Purkinje cell (primary cell): ENCODE measurements around the gene DIAPH2. TPM values are rescaled to one million over a fixed set of nuclear protein-coding genes. Genes with fewer than 3 reads are reported as not detected.

Experiments
- polyA plus RNA-seq: library from polyadenylated mRNA; unstranded; fragments of >200 nt; fragmentation: Nextera tagmentation; gene quantifications from 2 replicates; pipeline ENCODE4 v1.2.1, GENCODE V29; 2014

Gene DIAPH2
- 0.60 and 0.94 TPM in 2 replicates for polyA plus RNA-seq

DNA sequence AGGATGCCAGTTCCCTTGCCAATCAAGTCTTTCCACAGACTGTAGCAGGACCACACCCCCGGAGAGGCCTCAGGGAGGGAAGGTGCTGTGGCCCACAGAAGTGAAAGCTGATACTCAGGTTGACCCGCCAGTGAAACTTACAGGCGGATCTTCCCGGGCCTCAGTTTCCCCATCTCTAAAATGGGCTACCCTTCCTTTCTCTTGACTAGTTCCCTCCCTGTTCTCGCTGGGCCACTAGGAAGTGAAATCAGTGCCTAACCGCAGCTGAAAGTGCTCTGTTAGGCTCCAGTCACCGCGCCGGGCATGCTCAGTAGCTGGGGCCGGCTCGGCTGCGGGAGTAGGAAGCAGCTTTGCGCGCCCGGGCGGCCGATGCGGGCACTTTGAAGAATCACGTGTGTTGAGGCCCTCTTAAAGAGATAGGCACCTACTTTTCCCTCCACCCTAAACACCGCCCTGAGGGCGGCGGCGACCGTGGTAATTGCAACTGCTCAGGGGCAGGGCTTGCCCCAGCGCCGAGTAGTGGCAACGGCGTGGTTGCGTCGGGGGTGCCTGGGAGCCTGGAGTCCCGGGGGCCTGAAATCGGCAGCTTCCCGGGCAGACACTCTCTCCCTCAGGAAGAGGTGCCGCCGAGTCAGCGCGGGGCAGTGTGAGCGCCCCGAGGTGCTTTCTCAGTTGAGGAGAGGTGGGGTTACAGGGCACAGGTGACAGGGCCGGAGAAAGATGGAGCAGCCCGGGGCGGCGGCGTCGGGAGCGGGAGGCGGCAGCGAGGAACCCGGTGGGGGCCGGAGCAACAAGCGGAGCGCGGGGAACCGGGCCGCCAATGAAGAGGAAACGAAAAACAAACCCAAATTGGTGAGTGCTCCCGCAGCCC is at the start of gene DIAPH2:
Gene DIAPH2, plus strand, starts transcription at position 504 of the 871 bp plus-strand sequence.

DNA sequence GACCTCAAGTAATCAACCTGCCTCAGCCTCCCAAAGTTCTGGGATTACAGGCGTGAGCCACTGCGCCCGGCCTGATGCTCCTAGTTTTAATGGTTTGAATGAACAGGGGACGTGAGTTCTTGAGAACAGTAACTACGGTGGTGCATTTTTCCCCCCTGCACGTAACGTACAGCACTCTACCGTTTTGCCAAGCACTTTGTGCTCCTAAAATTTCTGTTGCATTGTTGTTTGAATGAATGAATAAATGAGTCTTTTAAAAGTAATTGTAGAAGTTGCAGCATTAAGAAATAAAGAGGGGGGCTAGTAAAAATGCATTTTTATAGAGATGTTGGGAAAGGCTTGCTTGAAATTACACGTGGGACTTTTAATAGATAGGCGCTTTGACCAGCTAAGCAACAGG is 199.0 kb downstream of the DIAPH2 start, which contains the start of gene RPA4:
Gene RPA4, plus strand, starts transcription at position 301 of the 400 bp plus-strand sequence. CDS start 403 bp downstream, outside the sequence.

Other genes with a start within 250 kb of the DIAPH2 start
- gene RPA4, start 199.1 kb downstream of the DIAPH2 start, polyA plus RNA-seq, result not detected in 2 replicates